SU-DHL-6 (cell line): ENCODE data around the gene EPC1.

Source experiments
- H2AFZ ChIP-seq: fragments of 200-600 bp; sonication (generic); 2 replicates; pipeline ENCODE4 v1.6.1; 2014; ENCODE audit warnings: low read depth, mild to moderate bottlenecking, moderate library complexity, mixed read lengths, antibody characterized with exemption, low read length; ENCODE audit not compliant: severe bottlenecking
- H3F3A ChIP-seq: fragments of 200-600 bp; shearing (Covaris generic); 2 replicates; pipeline ENCODE4 v1.6.0; 2016; ENCODE audit warnings: antibody characterized with exemption, mild to moderate bottlenecking; ENCODE audit not compliant: insufficient read depth
- H3K27ac ChIP-seq: fragments of 200-600 bp; sonication (generic); 2 replicates; pipeline ENCODE4 v1.5.1; 2016; ENCODE audit warnings: low read depth, mild to moderate bottlenecking, low read length, moderate library complexity, mixed read lengths
- H3K27me3 ChIP-seq: fragments of 200-600 bp; sonication (generic), shearing (Covaris generic); 2 replicates; pipeline ENCODE4 v1.6.0; 2014; ENCODE audit warnings: mild to moderate bottlenecking, low read length
- H3K36me3 ChIP-seq: fragments of 200-600 bp; sonication (generic); 2 replicates; pipeline ENCODE4 v1.6.1; 2014; ENCODE audit warnings: mild to moderate bottlenecking, low read length, mixed read lengths
- H3K4me2 ChIP-seq: fragments of 300-600, 200-600 bp; shearing (Covaris generic), sonication (generic); 2 replicates; pipeline ENCODE4 v1.6.0; 2014; ENCODE audit warnings: low read length, low read depth, mild to moderate bottlenecking; ENCODE audit not compliant: poor library complexity, severe bottlenecking
- H3K4me3 ChIP-seq: fragments of 200-600 bp; sonication (generic); 2 replicates; pipeline ENCODE4 v1.5.1; 2014; ENCODE audit warnings: antibody characterized with exemption, low read length, mild to moderate bottlenecking, mixed read lengths; ENCODE audit not compliant: insufficient read depth, poor library complexity, severe bottlenecking
- H3K79me2 ChIP-seq: fragments of 200-600 bp; sonication (generic); 2 replicates; pipeline ENCODE4 v1.6.1; 2014; ENCODE audit warnings: mild to moderate bottlenecking, low read length, moderate library complexity; ENCODE audit not compliant: insufficient read depth
- H3K9ac ChIP-seq: fragments of 200-600 bp; sonication (generic); 2 replicates; pipeline ENCODE4 v1.7.0; 2014; ENCODE audit warnings: mild to moderate bottlenecking, low read length
- H3K9me2 ChIP-seq: fragments of 200-600 bp; sonication (generic); replicated peaks from 2 replicates; pipeline ENCODE4 v1.6.1; 2014; ENCODE audit warnings: low read length; ENCODE audit not compliant: insufficient read depth
- H3K9me3 ChIP-seq: fragments of 200-600 bp; sonication (generic); 2 replicates; pipeline ENCODE4 v1.6.1; 2014; ENCODE audit warnings: low read length, mixed read lengths; ENCODE audit not compliant: insufficient read depth
- H4K20me1 ChIP-seq: fragments of 200-600 bp; sonication (generic); 2 replicates; pipeline ENCODE4 v1.6.1; 2014; ENCODE audit warnings: low read depth, mild to moderate bottlenecking, antibody characterized with exemption, low read length, moderate library complexity, mixed read lengths
- CTCF ChIP-seq: fragments of 200-600 bp; sonication (generic); IDR thresholded peaks from one replicate; pipeline ENCODE4 v1.5.1; 2017; ENCODE audit warnings: antibody characterized with exemption, mild to moderate bottlenecking, low read length, moderate library complexity; ENCODE audit not compliant: insufficient read depth, poor library complexity, severe bottlenecking
- EZH2phosphoT487 ChIP-seq: fragments of 200-600 bp; sonication (generic), shearing (Covaris generic); conservative IDR thresholded peaks from 2 replicates; pipeline ENCODE4 v1.6.1; 2018; ENCODE audit warnings: mild to moderate bottlenecking, antibody characterized with exemption, low read length, moderate library complexity, mixed read lengths

Gene EPC1

GRCh38 chr10:32328499-32328898, 18.5 kb downstream of the EPC1 start:
- Histone ChIP-seq H3K4me2 (peak overlapping the region; percentile 4), H3K27ac (no peak overlapping the region), H3K27me3 (no peaks in the 10 kb centered on the region), H3K4me3 (no peak overlapping the region), H3K9ac (no peak overlapping the region), H2AFZ (no peak overlapping the region), H3K36me3 (0 out of 2 replicates have a peak, but pooled peaks cover 4% of the 10 kb centered on the region), H4K20me1 (peaks cover 8% of the 10 kb centered on the region; the same call in 1 of the 2 replicates), H3K9me2 (no peaks in the 10 kb centered on the region), H3K79me2 (peaks cover 98% of the 10 kb centered on the region), H3K9me3 (no peaks in the 10 kb centered on the region), H3F3A (peaks cover 11% of the 10 kb centered on the region; the same call in 1 of the 2 replicates)
- TF ChIP-seq CTCF = no peak

GRCh38 chr10:32327364-32327691, 19.6 kb downstream of the EPC1 start:
- no peaks in the 10 kb centered on the region for H3K27me3 ChIP-seq
- peak overlapping the region; percentile 13 for H3K4me2 ChIP-seq
- peaks cover 14% of the 10 kb centered on the region; the same call in 1 of the 2 replicates for H3F3A ChIP-seq
- H4K20me1 ChIP-seq = peaks cover 16% of the 10 kb centered on the region; the same call in 1 of the 2 replicates
- TF ChIP-seq EZH2phosphoT487 (no peak), CTCF (no peak)
- no peak overlapping the region for H2AFZ ChIP-seq
- no peaks in the 10 kb centered on the region for H3K9me2 ChIP-seq
- H3K36me3 ChIP-seq = 0 out of 2 replicates have a peak, but pooled peaks cover 7% of the 10 kb centered on the region
- H3K79me2 ChIP-seq = peaks cover 98% of the 10 kb centered on the region
- H3K4me3 ChIP-seq = no peak overlapping the region
- no peaks in the 10 kb centered on the region for H3K9me3 ChIP-seq
- H3K27ac ChIP-seq = no peak overlapping the region
- no peak overlapping the region for H3K9ac ChIP-seq

GRCh38 chr10:32326680-32327363, 20.1 kb downstream of the EPC1 start:
- H3K79me2 ChIP-seq = peaks cover 98% of the 10 kb centered on the region
- H3K9ac ChIP-seq = no peak overlapping the region
- peak overlapping the region; percentile 13 for H3K4me2 ChIP-seq
- no peak overlapping the region for H3K4me3 ChIP-seq
- peaks cover 11% of the 10 kb centered on the region; the same call in 1 of the 2 replicates for H3F3A ChIP-seq
- H3K27me3 ChIP-seq = no peaks in the 10 kb centered on the region
- no peak overlapping the region for H2AFZ ChIP-seq
- peaks cover 16% of the 10 kb centered on the region; the same call in 1 of the 2 replicates for H4K20me1 ChIP-seq
- H3K36me3 ChIP-seq = 0 out of 2 replicates have a peak, but pooled peaks cover 7% of the 10 kb centered on the region
- TF ChIP-seq EZH2phosphoT487 = no peak
- no peak for TF ChIP-seq CTCF
- H3K27ac ChIP-seq = no peak overlapping the region
- no peaks in the 10 kb centered on the region for H3K9me2 ChIP-seq
- no peaks in the 10 kb centered on the region for H3K9me3 ChIP-seq
